ENCODE data around the gene CTNNA3. TPM values are rescaled to one million over a fixed set of nuclear protein-coding genes. Genes with fewer than 3 reads are reported as not detected.
A peak's percentile ranks its signal among the peaks of the same experiment; 100 is the strongest.

Gene CTNNA3
- total and polyA plus RNA-seq, 7 donors: 0.85 to 66.2 (median 28.1) TPM

- intact Hi-C loops (cut with DNase I): no loop called here
These were observed 928.3 kb downstream of the CTNNA3 start for GRCh38 chr10:66767707-66768106.

DNA sequence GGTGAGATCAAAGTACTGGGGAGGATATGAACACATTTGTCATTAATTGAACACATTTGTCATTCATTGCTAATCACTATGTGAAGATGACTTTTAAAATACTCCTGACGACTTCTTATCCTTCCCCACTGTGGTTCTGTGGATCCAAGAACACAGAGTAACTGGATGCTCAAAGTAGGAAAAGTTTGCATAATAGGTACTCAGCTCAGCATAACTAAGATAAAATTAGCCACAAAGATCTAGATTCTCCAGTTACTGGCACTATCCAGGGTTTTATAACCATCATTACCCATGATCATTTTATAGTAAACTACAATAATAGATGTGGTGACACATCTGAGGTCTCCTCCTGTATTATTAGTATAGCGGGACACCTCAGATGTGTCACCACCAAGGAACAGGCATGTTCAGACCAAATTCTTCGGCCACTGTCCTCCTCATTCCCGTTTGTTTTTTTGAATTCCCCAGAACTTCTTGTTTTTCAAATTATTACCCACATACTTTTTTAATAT is 933.7 kb downstream of the CTNNA3 start:
- H3K4me3 ChIP-seq: no peak overlapping the region
- TF ChIP-seq, protein P1, sequence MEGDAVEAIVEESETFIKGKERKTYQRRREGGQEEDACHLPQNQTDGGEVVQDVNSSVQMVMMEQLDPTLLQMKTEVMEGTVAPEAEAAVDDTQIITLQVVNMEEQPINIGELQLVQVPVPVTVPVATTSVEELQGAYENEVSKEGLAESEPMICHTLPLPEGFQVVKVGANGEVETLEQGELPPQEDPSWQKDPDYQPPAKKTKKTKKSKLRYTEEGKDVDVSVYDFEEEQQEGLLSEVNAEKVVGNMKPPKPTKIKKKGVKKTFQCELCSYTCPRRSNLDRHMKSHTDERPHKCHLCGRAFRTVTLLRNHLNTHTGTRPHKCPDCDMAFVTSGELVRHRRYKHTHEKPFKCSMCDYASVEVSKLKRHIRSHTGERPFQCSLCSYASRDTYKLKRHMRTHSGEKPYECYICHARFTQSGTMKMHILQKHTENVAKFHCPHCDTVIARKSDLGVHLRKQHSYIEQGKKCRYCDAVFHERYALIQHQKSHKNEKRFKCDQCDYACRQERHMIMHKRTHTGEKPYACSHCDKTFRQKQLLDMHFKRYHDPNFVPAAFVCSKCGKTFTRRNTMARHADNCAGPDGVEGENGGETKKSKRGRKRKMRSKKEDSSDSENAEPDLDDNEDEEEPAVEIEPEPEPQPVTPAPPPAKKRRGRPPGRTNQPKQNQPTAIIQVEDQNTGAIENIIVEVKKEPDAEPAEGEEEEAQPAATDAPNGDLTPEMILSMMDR (IDR thresholded peaks at IDR 0.05): no peak
- H3K9me3 ChIP-seq: no peaks in the 10 kb centered on the region
- ATAC-seq: peak; percentile 53 to 77 (median 58)
- H3K36me3 ChIP-seq (ENCODE audit: insufficient read depth in 1 of 2, low read depth in 1 of 2): peaks cover 0 to 8% of the 10 kb centered on the region in 2 donors
- 62 to 75% (median 70%) methylated on average over 4 of the region's 4 CpGs for WGBS, 3 donors
- H3K4me1 ChIP-seq: no peaks in the 10 kb centered on the region
- no peak for DNase-seq
- no peaks in the 10 kb centered on the region for H3K27me3 ChIP-seq (ENCODE audit: insufficient read depth in 3 of 3, low read length in 2 of 3)
- intact Hi-C loops (cut with DNase I): no loop called here
- no peak overlapping the region for H3K27ac ChIP-seq

More at GRCh38 chr10:66767707-66768106, 928.3 kb downstream of the CTNNA3 start:
- Histone ChIP-seq H3K4me1 (no peaks in the 10 kb centered on the region), H3K27me3 (ENCODE audit: insufficient read depth in 3 of 3, low read length in 2 of 3) (no peaks in the 10 kb centered on the region), H3K27ac (no peak overlapping the region), H3K9me3 (no peaks in the 10 kb centered on the region), H3K36me3 (ENCODE audit: insufficient read depth in 1 of 2, low read depth in 1 of 2) (peaks cover 0 to 8% of the 10 kb centered on the region in 2 donors), H3K4me3 (no peak overlapping the region)
- no peak for ATAC-seq
- no peak for DNase-seq
- TF ChIP-seq, protein P1 (IDR thresholded peaks at IDR 0.05): no peak
- 40 to 69% (median 61%) methylated on average over 2 of the region's 2 CpGs for WGBS, 3 donors

- 83 to 93% (median 91%) methylated on average over 1 of the region's 1 CpG for WGBS, 3 donors
- H3K9me3 ChIP-seq: no peaks in the 10 kb centered on the region
- intact Hi-C loops (cut with DNase I): no loop called here
- no peaks in the 10 kb centered on the region for H3K4me1 ChIP-seq
- H3K27me3 ChIP-seq (ENCODE audit: insufficient read depth in 3 of 3, low read length in 2 of 3): no peaks in the 10 kb centered on the region
- TF ChIP-seq, protein P1 (IDR thresholded peaks at IDR 0.05): no peak
- H3K4me3 ChIP-seq: no peak overlapping the region
- peaks cover 0 to 6% of the 10 kb centered on the region in 2 donors for H3K36me3 ChIP-seq (ENCODE audit: insufficient read depth in 1 of 2, low read depth in 1 of 2)
- no peak overlapping the region for H3K27ac ChIP-seq
- ATAC-seq (no peak), DNase-seq (no peak)
These were observed 935.1 kb downstream of the CTNNA3 start for GRCh38 chr10:66760941-66761340.

GRCh38 chr10:66755474-66755873 is 940.5 kb downstream of the CTNNA3 start:
- DNase-seq: no peak
- Histone ChIP-seq H3K27ac (no peak overlapping the region), H3K4me1 (no peaks in the 10 kb centered on the region), H3K4me3 (no peak overlapping the region), H3K9me3 (no peaks in the 10 kb centered on the region), H3K36me3 (ENCODE audit: insufficient read depth in 1 of 2, low read depth in 1 of 2) (no peaks in the 10 kb centered on the region), H3K27me3 (ENCODE audit: insufficient read depth in 3 of 3, low read length in 2 of 3) (no peaks in the 10 kb centered on the region)
- TF ChIP-seq, protein P1 (IDR thresholded peaks at IDR 0.05): no peak
- WGBS, 3 donors: 81 to 88% (median 84%) methylated on average over 3 of the region's 3 CpGs
- intact Hi-C loops (cut with DNase I): no loop called here
- ATAC-seq: no peak

- 52 to 91% (median 89%) methylated on average over 1 of the region's 1 CpG for WGBS, 3 donors
- no peaks in the 10 kb centered on the region for H3K4me1 ChIP-seq
- no peaks in the 10 kb centered on the region for H3K9me3 ChIP-seq
- no peak overlapping the region for H3K4me3 ChIP-seq
- TF ChIP-seq, protein P1 (IDR thresholded peaks at IDR 0.05): no peak
- ATAC-seq: no peak
- DNase-seq: no peak
- H3K36me3 ChIP-seq (ENCODE audit: insufficient read depth in 1 of 2, low read depth in 1 of 2): no peaks in the 10 kb centered on the region
- H3K27ac ChIP-seq: no peak overlapping the region
- no peaks in the 10 kb centered on the region for H3K27me3 ChIP-seq (ENCODE audit: insufficient read depth in 3 of 3, low read length in 2 of 3)
- intact Hi-C loops (cut with DNase I): no loop called here
These were observed 943.3 kb downstream of the CTNNA3 start for GRCh38 chr10:66752714-66753113.

Measured in psoas muscle (tissue), 8 donors.